ENCODE measurements around the gene LDLRAD4.

DNA sequence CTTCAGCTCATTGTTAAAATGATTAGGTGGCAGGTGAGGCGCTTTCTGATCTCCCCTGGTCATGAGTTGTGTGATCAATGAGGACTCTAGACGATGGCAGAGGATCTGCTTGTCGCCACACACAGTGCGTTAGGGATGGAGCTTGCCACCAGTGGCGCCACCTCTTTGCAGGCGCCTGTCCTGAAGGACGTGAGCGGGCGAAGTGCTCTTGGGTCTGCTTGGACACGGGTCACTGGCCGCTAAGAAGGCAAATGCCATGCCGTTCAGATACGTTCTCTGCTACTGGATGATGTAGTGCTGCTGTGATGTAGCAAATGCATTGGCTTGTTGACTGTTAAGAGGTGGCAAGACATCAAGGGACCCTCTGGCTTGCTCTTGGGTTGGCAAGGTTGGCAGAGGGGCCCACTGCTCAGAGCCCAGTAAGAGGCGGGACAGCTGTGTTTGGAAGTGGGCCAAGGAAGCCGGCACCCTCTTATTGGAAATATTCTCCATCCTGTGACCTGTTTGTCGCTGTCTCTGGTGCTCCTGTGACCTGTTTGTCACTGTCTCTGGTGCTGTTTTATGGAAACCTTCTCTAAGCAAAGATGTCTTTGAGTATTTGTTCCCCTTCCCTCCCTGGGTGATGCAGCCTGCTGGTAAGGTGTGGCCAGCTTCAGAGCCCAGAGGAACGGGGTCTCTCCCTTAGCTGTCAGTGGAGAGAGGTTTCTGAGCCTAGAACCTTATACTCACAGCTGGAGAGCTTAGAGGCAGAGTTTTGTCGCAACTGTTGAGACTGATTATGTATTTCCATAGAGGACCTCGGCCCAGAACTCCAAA is 14.6 kb downstream of the LDLRAD4 start:
- TF ChIP-seq, protein P1, sequence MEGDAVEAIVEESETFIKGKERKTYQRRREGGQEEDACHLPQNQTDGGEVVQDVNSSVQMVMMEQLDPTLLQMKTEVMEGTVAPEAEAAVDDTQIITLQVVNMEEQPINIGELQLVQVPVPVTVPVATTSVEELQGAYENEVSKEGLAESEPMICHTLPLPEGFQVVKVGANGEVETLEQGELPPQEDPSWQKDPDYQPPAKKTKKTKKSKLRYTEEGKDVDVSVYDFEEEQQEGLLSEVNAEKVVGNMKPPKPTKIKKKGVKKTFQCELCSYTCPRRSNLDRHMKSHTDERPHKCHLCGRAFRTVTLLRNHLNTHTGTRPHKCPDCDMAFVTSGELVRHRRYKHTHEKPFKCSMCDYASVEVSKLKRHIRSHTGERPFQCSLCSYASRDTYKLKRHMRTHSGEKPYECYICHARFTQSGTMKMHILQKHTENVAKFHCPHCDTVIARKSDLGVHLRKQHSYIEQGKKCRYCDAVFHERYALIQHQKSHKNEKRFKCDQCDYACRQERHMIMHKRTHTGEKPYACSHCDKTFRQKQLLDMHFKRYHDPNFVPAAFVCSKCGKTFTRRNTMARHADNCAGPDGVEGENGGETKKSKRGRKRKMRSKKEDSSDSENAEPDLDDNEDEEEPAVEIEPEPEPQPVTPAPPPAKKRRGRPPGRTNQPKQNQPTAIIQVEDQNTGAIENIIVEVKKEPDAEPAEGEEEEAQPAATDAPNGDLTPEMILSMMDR (IDR thresholded peaks at IDR 0.05; ENCODE audit: borderline replicate concordance, extremely low read depth, low read length, poor library complexity, severe bottlenecking) = no peak
- TF ChIP-seq EZH2 (IDR thresholded peaks at IDR 0.05; ENCODE audit: borderline replicate concordance, low read depth, low read length, severe bottlenecking) = no peak

Measured in DND-41 (cell line).